GM21447 (cell line): Measurements from ENCODE around the gene UNK.
A peak's percentile ranks its signal among the peaks of the same experiment; 100 is the strongest.

Source experiments
- ATAC-seq: cut with Tn5 transposase; IDR thresholded peaks from one replicate; pipeline ENCODE4 v1.9.1; 2021; ENCODE audit not compliant: unreplicated experiment

The UNK gene

GRCh38 chr17:75832164-75832651, 47.6 kb downstream of the UNK start:
- no peak for ATAC-seq

GRCh38 chr17:75832652-75833400, 48.2 kb downstream of the UNK start:
- ATAC-seq: no peak

GRCh38 chr17:75834279-75834920, 49.8 kb downstream of the UNK start:
- no peak for ATAC-seq

DNA sequence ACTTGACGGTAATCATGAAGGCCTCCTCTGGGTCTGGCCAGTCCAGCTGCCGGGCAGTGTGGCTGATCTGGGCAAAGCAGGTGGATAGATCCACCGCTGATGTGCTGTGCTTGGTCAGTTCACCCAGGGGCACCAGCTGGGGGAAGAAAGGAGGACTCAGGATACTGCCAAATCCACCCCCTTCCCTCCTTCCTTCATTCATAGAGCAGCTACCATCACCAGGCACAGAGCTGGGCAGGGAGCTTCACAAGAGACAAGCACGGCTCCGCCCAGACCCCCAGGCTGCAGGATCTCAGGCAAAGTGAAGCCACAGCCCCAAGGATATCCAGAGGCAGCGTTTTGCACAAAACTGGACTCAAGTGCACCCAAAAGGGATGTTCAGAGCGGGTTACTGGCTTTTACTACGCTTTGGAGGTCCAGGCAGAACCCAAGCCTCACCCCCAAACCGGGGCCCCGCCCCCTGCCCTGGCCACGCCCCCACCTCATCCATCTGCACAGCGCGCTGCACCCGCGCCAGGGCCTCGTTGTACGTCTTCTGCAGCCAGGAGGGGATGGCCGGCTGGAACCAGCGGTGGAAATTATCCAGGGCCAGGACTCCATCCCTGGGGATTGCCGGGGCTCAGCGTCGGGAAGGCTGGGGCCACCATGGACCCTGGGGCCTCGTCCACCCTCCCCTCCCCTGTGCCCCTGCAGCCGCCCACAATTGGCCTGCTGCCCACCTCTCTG, 50.5 kb downstream of the UNK start:
- ATAC-seq: no peak

- ATAC-seq: no peak
Observed at GRCh38 chr17:75835654-75835987, 51.0 kb downstream of the UNK start.

GRCh38 chr17:75836605-75837004, 52.0 kb downstream of the UNK start:
- no peak for ATAC-seq

GRCh38 chr17:75837899-75838298, 53.3 kb downstream of the UNK start:
- ATAC-seq: no peak

DNA sequence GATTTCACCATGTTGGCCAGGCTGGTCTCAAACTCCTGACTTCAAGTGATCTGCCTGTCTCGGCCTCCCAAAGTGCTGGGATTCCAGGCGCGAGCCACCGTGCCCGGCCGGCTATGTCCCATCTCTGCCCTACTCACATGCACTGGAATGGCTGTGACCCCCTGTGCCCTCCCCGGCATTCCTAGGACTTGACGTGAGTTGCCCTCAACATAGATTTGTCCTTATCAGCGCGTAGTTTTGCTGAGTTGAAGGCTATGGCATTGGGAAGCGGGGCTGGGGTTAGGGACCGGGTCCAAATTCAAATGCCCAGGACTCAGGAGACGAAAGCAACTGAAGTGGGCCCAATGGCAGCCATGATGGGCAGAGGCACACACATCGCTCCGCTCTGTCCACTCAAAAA, 53.8 kb downstream of the UNK start:
- ATAC-seq: no peak

- ATAC-seq: no peak
Observed at GRCh38 chr17:75839942-75840798, 55.6 kb downstream of the UNK start.

- no peak for ATAC-seq
Observed at GRCh38 chr17:75840799-75841164, 56.2 kb downstream of the UNK start.

GRCh38 chr17:75842411-75842810, 57.8 kb downstream of the UNK start:
- ATAC-seq: no peak

DNA sequence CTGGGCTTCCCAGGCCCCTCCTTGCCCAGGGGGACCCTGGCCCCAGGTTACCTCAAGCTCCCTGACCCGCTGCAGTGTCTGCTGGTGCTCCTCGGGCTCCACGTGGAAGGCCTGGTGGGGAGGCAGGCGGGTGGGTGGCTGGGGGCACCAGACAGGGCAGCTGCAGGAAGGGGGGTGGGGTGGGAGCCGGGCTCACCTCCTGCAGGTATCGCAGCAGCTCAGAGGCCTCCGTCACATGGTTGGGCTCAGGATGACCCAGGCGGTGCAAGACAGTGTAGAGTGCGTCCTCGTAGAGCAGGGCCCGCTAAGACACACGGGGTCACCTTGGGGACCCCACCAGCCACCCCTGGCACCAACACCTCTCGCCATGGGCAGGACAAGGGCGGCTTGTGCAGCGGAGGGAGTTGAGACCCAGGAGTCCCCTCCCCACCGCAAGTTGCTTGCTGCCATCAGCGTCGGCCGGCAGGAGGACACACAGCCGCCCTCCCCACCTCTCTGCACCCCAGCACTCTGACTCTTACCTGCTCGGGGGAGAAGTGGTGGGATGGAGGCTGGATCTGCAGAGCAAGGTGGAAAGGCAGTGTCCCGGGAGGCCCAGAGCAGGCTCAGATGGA, 58.5 kb downstream of the UNK start:
- no peak for ATAC-seq

DNA sequence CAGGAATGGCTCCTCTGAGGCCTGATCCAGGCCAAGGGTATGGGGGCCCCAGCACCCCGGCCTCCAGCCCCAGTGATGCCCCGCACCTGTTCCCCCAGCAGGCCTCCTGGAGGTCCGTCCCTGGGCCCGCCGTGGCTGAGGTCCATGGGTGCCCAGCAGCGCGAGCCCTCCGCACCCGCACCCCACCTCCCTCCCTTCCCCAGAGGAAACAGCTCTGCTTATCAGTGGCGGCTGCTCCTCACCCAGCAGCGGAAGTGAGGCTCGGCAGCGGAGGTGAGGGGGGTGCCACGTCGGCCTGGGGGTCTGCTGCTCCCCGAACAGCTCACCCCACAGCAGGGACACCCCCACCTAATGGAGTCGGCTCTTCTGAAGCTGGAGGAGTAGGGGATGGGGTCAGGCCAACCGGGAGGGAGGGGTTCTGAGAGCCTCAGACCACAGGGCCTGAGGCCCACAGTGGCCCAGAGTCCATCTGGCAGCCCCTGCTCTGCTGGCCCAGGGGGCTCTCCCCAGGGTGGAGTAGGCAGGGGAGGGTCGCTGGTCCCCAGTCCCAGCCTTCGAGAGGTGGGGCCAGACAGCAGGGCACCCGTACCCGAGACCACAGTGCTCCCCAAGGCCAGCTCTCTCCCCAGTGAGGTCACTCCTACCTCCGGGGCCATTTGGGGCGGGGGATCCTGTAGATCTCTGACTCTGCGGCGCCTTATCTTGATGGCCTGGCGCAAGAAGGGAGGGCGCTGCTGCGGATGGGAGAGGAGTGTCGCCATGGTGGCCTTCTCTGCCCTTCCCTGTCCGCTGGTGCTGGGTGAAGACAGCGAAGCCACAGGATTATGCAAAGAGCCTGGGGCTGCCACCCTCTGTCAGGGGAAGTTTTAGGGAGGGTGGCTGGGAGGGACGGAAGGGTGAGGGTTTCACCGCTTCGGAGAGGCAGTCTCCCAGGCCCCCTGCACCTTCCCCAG, 59.2 kb downstream of the UNK start, which contains the start of gene UNC13D:
Gene UNC13D, minus strand, starts transcription at position 828 of the 953 bp plus-strand sequence. Its CDS starts 67 bp downstream, at position 761.
- peak; percentile 25 for ATAC-seq

DNA sequence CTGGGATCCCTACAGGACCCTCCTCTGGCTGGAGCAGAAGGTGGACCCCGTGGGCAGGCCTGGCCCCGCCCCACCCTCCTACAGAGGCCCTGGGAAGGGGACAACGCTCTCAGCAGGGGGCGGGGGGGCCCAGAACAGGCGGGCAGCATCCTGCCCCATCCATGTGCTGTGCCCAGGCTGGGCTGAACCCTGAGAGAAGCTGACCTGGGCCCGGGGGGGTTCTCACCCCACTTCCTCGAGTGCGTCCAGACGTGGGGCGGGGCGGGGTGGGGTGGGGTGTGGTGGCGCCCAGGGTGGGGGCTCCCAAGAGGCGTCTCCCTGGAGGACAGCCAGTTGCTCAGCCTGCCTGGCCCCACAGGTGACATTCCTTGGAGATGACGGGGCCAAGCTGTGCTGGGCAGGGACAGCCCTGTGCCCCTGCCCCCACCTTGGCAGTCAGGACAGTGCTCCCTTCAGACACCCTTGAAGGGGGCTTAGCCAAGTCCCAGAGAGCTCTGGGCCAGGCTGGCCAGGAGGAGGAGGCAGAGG, 60.0 kb downstream of the UNK start:
- ATAC-seq: peak; percentile 16

GRCh38 chr17:75845058-75845711, 60.6 kb downstream of the UNK start:
- ATAC-seq: peak; percentile 60

GRCh38 chr17:75845933-75846691, 61.5 kb downstream of the UNK start:
- ATAC-seq: no peak

DNA sequence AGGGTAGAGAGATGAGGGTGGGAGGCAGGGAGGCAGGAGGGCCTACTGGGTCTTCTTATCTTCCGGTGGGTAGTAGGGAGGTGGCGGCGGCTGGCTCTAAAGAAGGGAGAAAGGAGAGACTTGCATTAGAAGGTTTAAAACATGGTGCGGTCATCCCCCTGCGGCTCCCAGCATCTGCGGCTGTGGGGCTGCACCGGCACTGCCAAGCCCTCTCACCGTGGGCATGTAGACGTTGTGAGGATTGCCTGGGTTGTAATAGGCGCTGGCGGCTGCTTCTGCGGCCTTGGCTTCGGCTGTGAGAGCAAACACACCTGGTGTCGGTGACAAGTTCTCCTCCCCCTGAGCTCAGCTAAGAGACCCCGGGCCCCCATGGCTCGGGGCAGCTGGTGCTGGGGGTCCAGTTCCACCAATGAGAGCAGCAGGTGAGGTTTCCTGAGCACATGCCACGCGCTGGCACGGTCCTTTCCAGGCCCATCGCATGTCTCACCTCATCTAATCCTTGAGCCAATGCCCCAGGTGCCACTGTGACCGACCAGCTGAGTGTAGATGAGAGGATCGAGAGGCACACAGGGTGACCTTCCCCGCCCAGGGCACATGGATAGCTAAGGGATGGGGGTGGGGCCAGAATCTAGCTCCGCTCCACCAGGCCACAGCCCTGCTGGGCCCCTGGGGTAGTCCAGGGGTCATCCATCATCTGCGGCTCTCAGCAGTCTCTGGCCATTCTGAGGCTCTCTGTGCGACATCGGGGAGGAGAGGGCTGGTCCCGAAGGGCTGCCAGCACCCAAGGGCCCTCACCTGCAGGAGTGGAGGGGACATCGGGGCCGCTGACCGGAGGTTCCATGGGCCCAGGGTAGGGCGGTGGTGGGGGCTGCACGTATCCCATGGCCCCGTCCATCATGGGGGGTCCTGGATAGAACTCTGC, 62.3 kb downstream of the UNK start:
- ATAC-seq: no peak
